Right renal cortex interstitium (tissue), 3 donors: ENCODE data around the gene CDKAL1. TPM values are rescaled to one million over a fixed set of nuclear protein-coding genes. Genes with fewer than 3 reads are reported as not detected.
"Not testable (repeated sequence)": the region's sequence is repeated elsewhere in the genome, so short reads cannot be mapped to it uniquely, and the experiment has no call there.

ENCODE experiments used
- DNase-seq, 3 donors: peaks; one replicate each; pipeline ENCODE4 v3.0.0-alpha.2; 2013; ENCODE audit warnings: low read depth in 3 of 3, low spot score in 2 of 3
- polyA plus RNA-seq, 3 donors: library from polyadenylated mRNA; unstranded; fragments of 120-200 nt; gene quantifications; one replicate each; pipeline ENCODE4 v1.2.1, GENCODE V29; 2013; ENCODE audit not compliant: insufficient read length in 3 of 3

Gene CDKAL1
- polyA plus RNA-seq, 3 donors, result 18.4 to 19.6 (median 19.6) TPM

DNA sequence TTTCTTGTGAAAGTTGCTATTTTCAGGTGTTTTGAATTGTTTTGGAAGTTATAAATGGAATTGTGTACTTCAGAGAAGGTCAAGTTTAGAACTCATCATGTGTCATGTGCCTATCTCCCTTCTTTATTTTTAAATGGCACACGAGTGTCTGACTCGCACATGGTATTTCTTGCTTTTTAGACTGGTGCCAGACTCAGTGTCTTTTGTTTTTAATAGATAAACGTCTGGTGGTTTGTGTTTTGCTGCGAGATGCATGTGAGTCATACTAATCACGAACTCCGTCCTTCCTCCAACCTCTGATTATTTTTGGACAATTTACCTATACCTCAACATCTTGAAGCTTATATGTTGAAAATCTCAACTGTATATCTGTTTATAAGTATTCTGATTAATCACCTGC is 292.1 kb downstream of the CDKAL1 start:
- DNase-seq, result no peak

GRCh38 chr6:20827798-20828197 is 293.5 kb downstream of the CDKAL1 start:
- DNase-seq, result no peak

DNA sequence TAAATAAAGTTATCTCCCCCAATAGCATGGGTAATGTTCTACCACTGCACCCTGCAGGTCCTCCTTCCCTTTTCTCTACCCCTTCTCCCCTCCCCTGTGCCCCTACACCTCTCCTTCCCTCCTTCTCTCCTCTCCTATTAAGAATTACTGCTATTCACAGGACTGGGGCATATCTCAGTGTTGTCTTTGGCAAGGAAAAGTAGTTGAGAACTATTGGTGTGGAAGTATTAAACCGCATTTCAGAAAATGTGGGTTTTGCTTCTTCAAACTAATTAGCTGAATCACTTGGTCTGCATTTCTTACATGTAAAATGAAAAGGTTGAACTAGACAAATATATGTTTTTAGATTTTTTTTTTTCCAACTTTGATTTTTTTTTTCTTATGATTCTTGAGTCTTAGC is 296.3 kb downstream of the CDKAL1 start:
- no peak for DNase-seq

GRCh38 chr6:20831251-20831650 is 297.0 kb downstream of the CDKAL1 start:
- DNase-seq, result not testable (repeated sequence)

DNA sequence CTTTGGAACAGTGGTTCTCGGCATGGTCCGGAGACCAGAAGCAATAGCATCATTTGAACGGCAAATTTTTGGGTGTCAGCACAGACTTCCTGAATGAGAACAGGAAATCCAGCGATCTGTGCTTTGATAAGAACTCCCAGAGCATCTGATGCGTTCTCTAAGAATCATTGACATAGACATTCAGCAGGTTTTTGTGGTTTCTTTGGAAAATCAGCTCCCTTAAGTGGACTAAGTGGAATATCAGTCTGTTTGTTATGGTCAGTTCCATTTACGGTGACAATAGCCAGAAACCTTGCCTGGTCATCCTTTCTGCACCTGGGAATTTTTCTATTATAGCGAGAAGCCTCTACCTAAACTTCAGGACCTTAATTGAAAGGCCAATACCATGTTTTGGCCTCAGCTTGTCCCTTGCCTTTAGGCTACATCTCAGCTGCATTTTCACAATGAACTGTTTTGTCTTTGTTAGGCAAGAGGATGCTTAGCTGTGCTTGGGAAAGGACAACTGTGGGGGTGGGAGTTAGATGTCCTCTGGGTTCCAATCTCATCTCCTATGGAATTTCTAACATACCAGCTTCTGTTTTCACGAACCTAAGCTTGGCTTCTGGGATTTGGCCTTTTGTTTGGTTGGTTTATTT is 299.7 kb downstream of the CDKAL1 start:
- no peak for DNase-seq

DNA sequence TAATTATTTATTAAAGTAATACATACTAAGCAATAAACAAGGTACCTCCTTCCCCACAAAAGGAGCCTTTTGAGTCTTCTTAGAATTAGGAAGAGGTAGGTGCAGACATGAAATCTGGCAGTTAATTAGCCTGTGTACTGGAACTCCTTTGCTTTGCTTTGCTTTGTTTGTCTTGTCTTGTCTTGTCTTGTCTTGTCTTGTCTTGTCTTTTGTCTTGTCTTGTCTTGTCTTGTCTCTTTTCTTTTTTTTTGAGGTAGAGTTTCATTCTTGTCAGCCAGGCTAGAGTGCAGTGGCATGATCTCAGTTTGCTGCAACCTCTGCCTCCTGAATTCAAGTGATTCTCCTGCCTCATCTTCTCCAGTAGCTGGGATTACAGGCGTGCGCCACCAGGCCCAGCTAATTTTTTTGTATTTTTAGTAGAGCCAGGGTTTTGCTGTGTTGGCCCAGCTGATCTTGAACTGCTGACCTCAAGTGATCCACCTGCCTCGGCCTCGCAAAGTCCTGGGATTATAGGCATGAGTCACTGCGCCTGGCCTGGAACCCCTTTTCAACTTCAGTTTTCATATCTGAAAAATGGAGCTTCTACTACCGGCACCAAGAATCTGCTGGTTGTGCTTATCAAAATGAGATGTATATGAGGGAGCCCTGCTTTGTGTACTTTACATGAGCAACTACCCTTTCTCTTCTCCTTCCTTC is 301.2 kb downstream of the CDKAL1 start:
- no peak for DNase-seq

- DNase-seq, result no peak
Observed at GRCh38 chr6:20837189-20837588, 302.9 kb downstream of the CDKAL1 start.

GRCh38 chr6:20838113-20838512 is 303.9 kb downstream of the CDKAL1 start:
- DNase-seq, result no peak

GRCh38 chr6:20839630-20840029 is 305.4 kb downstream of the CDKAL1 start:
- DNase-seq, result no peak

GRCh38 chr6:20840675-20841074 is 306.4 kb downstream of the CDKAL1 start:
- no peak for DNase-seq

DNA sequence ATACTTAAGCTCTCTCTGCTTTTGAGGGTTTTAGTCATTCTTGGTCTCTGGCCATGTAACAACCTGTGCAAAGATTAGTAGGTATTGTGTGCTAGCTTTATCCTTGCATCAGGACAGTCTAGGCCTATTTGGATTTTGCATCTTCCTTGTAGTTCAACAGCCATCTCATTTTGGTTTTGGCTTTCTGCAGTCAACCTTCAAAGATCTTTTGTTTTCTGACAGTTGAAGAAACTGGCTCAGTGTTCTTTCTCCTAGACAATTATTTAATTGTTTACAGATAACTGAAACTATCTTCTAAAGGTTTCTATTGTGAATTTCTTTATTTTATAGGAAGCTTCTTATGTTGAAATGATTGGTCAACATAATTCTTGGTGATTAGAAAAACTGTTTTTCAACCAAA is 307.5 kb downstream of the CDKAL1 start:
- DNase-seq, result no peak

DNA sequence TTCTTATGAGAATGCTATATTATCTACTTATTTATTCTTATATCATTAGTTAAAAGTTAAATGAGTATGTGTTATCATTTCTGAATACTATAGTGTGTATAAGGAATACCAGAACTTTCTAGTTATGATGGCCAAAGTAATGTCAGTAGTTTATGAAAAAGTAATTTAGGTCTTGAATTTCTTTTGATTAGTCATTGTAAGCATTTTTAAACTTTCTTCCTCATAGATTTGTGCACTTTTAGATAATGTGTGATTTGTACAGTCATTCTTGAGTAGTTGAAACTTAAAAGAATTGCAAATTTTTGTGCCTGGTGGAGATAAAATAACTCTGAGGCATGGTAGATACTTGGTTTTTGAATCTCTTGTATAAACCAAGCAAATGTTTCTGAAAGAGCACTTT is 311.3 kb downstream of the CDKAL1 start:
- DNase-seq, result no peak

DNA sequence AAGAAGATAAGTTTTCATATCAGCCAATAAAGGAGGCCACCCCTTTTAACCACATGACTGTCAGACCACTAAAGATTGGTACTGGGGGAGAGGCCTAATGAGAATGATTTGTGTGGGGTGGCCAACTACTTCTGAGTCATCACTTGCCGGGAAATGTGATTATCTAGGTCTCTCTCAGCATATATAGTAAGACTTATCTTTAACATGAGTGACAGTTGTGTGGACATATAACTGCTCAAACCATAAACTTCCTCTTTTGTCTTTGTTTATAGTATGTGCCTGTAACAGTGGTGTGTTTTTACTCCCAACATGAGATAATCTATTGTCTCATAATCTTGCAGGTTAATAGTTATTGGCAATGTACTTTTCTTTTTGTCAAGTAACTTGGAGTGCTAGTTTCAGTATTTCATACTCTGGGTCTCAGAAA is 312.4 kb downstream of the CDKAL1 start:
- no peak for DNase-seq

DNA sequence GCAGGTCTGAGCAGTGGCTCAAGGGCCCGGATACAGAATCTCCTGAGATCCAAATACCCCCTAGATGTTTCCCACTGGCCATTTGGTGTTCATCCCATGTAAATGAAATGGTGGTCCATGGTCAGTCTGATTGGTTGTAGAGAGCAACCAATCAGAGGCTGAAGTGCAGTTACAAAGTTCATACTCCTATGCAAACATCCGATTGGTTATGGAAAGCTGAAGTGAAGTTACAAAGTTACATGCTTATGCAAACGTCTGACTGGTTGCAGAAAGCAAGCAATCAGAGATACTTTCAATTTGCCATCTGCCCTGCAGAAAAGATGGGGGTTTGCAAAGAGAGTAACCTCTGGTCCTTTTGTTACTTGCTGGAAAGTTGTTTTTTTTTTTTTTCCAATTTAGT is 313.6 kb downstream of the CDKAL1 start:
- no peak for DNase-seq

DNA sequence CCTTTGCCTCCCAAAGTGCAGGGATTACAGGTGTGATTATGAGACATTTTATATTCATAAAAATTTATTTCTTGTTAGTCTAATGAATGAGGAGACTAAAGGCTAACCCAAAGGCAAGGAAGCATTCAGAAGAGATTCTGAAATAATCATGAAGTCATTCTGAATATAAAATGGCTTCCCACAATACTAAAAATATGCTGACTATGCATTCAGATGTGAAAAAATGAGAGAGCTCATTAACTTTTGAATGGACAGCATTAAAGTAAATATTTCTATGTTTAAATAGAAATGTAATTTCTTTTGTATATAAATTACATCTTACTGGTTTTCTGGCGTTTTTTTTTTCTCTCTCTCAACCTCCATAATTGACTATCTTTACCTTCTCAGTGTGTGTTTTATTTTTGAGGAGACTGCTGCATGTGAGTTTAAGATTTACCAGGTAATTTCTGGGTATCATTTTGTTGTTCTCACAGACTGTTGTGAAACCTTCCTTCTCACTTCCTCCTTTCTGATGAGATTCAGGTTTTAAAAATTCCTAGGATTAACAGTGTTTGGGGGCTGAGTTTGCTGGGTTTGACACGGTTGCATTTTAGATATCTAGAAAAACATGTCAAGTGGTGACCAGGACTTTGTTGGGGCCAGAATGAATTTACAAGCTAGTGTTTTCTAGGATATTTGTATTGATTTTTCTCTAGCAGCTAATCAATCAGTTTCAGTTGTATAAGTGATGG is 316.6 kb downstream of the CDKAL1 start:
- no peak for DNase-seq

DNA sequence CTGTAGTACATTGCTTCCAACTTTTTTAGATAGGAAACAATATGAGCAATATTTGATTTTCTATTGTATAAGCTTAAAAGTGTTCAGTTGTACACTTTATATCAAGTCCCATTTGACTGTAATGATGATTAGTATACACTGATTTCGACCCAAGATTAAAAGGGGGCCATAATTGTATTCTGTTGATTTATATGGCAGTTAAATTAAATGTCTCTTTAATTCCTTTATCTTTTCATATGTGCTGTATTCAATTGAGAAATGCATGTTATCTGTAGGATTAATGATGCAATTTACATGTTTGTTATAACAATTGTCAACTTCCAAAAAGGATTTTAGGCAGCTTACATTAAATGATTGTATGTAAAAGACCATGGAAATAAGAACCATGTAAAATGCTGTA is 317.5 kb downstream of the CDKAL1 start:
- DNase-seq, result no peak

DNA sequence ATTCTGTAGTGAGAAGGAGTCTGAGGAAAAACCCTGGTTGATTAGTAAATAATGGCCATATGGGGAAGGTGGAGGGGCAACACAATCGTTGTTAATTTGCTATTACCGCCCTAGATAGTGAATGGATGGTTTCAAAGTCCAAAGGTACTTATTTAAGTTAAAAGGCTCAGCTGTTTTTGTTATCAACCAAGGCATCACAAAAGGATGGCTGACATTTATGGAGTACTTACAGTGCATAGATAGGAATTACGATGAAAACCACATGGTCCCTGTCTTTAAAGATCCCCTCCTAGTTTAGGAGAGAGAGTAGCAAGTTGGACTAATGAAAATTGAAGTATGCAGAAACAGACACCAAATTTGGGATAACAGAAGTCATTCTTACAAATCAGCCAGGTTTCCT is 319.6 kb downstream of the CDKAL1 start:
- DNase-seq, result no peak

DNA sequence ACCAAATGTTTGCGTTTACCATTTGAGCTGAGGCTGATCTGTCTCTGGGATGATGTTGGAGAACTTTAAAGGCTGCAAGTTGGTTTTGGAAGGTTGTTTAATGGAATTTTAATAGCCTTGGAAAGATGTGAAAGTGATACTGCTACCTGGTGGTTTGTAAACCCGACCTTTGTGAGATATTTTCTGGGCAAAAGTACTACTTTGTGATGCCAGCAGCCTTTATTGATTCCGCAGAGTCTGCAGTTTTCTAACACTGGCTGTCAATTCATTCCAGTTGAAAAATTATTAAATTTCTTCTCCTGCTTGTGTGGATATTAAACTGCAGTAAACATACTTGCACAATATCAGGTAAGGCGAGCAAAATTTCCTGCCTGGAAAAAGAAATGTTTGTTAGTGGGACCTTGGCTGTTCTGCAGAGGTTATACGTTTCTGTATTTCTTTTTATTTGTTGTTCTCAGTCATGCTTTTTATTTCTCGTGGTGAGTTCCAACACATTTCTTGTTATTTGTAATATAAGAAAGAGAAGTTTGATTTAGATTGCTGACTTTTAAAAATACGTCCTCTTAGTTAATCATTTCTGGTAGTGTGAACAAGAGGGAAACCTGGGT is 322.5 kb downstream of the CDKAL1 start:
- DNase-seq, result no peak

DNA sequence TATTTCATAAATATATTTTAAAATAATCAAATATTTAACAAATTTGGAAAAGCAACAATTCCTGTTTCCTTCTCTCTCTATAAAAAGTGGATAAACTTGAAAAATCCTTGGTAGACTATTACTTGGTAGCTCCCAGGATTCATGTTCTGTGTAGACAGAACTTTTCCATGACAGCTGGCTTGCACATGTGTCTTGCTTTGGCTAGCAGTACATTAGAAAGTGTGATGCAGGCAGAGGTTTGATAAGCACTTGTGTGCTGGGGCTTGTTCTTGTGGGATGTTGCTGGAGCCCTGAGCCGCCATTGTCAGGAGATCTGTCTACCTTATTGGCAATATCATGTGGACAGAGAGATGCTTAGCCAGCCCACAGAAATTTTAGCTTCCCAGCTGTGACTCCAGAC is 327.2 kb downstream of the CDKAL1 start:
- no peak for DNase-seq

DNA sequence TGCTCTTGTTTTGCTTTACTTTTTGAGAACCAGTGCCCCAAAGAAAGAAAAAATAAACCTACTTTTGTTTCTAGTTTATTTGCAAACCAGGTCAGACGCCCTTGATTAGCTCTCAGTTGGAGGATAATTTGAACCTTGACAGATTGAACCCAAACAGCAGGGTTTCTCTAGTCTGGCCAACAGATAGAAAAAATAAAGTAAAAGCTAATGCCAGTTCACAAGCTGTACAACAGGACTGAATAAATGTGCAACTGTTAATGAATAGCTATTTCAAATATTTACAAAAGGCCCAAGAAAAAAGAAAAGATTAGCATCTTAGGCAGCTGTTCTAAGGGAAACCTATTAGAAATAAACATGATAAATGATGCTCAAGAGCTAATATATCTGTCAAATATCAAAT is 331.8 kb downstream of the CDKAL1 start:
- DNase-seq, result no peak

DNA sequence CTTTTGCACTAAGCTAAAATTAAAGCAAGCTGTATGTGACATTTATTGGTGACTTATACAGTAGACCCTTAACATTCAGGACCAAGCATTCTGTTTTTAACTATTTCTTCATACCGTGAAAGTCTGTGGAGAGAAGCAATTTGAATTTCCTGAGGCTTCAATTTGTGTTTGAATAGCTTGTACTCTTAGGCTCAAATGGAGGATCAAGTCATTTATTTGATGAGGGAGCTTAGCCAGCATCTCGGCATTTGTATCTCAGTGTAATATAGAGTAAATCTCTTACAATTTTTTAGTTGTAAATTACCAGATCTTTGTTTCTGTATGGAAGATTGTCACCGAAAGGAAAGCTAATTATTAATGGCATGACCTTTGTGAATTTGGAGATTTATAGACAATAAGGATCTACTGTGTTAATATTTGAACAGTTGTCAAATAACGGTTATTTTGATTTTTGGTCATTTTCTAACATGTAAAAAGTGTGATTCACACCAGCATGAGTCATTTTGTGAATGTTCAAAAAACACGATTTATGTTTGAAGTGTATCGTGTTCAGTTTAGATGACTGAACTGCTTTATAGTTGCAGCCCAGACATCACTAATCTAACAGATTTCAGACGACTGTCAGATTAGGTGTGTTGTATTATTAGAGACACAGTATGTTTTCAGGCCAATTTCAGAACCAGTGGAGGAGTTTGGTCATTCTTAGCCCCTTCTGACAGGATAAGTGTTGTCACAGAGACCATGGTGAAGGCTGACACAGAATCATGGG is 332.9 kb downstream of the CDKAL1 start:
- no peak for DNase-seq
